ENCODE data around the gene ALOX15.

- TF ChIP-seq CTCF (IDR thresholded peaks at IDR 0.05) (no peak), POLR2A (IDR thresholded peaks at IDR 0.05) (no peak)
Observed at GRCh38 chr17:4593021-4593421, 48.5 kb downstream of the ALOX15 start.
